HG03520 (cell line): ENCODE results near the gene KCNH6.

Experiments used
- ATAC-seq: cut with Tn5 transposase; IDR thresholded peaks from one replicate; pipeline ENCODE4 v1.9.1; 2021; ENCODE audit warnings: mild to moderate bottlenecking, moderate library complexity; ENCODE audit not compliant: unreplicated experiment

The KCNH6 gene

GRCh38 chr17:63595132-63595531 is 72.0 kb downstream of the KCNH6 start:
- ATAC-seq, result no peak
